CD4-positive, alpha-beta T cell (primary cell): ENCODE measurements around the gene TPCN2. TPM values are rescaled to one million over a fixed set of nuclear protein-coding genes. Genes with fewer than 3 reads are reported as not detected.
"Not testable (repeated sequence)": the region's sequence is repeated elsewhere in the genome, so short reads cannot be mapped to it uniquely, and the experiment has no call there.

Source experiments
- ATAC-seq: fragments of 200-7000 bp; cut with Tn5 transposase; one replicate; pipeline ENCODE4 v1.10.0; 2022; ENCODE audit warnings: mild to moderate bottlenecking; ENCODE audit not compliant: poor library complexity
- CTCF ChIA-PET: fragments of 350-600 bp; sonication (Branson Sonifier 250); formaldehyde crosslinking; loops from one replicate; lab custom pipeline; 2021; ENCODE audit warnings: antibody characterized with exemption, inconsistent platforms; lab: Charles Lee
- POLR2A ChIA-PET: fragments of 350-600 bp; sonication (Branson Sonifier 250); formaldehyde crosslinking; loops from one replicate; lab custom pipeline; 2021; ENCODE audit warnings: antibody characterized with exemption, inconsistent platforms; lab: Charles Lee
- DNase-seq, 14 experiments: peaks; one replicate each; pipeline ENCODE4 v3.0.0-alpha.2; 2013 to 2020; ENCODE audit warnings: mixed read lengths in 2 of 14
- H3K27ac ChIP-seq, 2 donors: one replicate each; pipeline versions ENCODE4 v1.5.1 to v1.7.0; 2013; ENCODE audit warnings: low read length in 2 of 2, low read depth in 1 of 2, mild to moderate bottlenecking in 1 of 2
- H3K27me3 ChIP-seq, 2 experiments: 1 replicate in 1 of 2; 2 replicates in 1 of 2; pipeline versions ENCODE4 v1.6.1 to v1.7.0; 2013; ENCODE audit warnings: low read length in 2 of 2, control low read depth in 1 of 2, mild to moderate bottlenecking in 1 of 2, moderate library complexity in 1 of 2; ENCODE audit not compliant: insufficient read depth in 2 of 2, control insufficient read depth in 1 of 2
- H3K36me3 ChIP-seq: one replicate; pipeline ENCODE4 v1.6.1; 2013; ENCODE audit warnings: low read length, control low read depth; ENCODE audit not compliant: insufficient read depth
- H3K4me1 ChIP-seq: one replicate; pipeline ENCODE4 v1.6.1; 2013; ENCODE audit warnings: low read length, control low read depth; ENCODE audit not compliant: insufficient read depth
- H3K4me3 ChIP-seq: one replicate; pipeline ENCODE4 v1.5.1; 2013; ENCODE audit warnings: mild to moderate bottlenecking, low read length, moderate library complexity
- H3K9me3 ChIP-seq, 2 experiments: 1 replicate in 1 of 2; 2 replicates in 1 of 2; pipeline versions ENCODE4 v1.6.1 to v1.7.0; 2013; ENCODE audit warnings: low read length in 2 of 2, mild to moderate bottlenecking in 2 of 2, control low read depth in 1 of 2, moderate library complexity in 1 of 2; ENCODE audit not compliant: control insufficient read depth in 1 of 2, insufficient read depth in 1 of 2
- H3K27ac Mint-ChIP-seq: one replicate; pipeline ENCODE4 v1.8.0; 2020; ENCODE audit warnings: mixed read lengths
- H3K27me3 Mint-ChIP-seq: one replicate; pipeline ENCODE4 v1.8.0; 2021; ENCODE audit warnings: mixed read lengths
- H3K36me3 Mint-ChIP-seq: one replicate; pipeline ENCODE4 v1.8.0; 2021; ENCODE audit warnings: low read depth, mixed read lengths
- H3K4me1 Mint-ChIP-seq: one replicate; pipeline ENCODE4 v1.8.0; 2021; ENCODE audit warnings: low read depth, mixed read lengths
- H3K4me3 Mint-ChIP-seq: one replicate; pipeline ENCODE4 v1.8.0; 2020; ENCODE audit warnings: mild to moderate bottlenecking, mixed read lengths
- H3K9me3 Mint-ChIP-seq: one replicate; pipeline ENCODE4 v1.8.0; 2020; ENCODE audit warnings: mixed read lengths
- CTCF ChIP-seq: fragments of 200-600 bp; IDR thresholded peaks from one replicate; pipeline ENCODE4 v1.8.0; 2022; ENCODE audit warnings: antibody characterized with exemption, mild to moderate bottlenecking
- intact Hi-C, 2 experiments: fragments of 100-400 bp; cut with DNase I in 1 of 2; cut with micrococcal nuclease in 1 of 2; formaldehyde crosslinking; loops; one replicate each; pipeline versions ENCODE4 v1.15.1 to v1.9.0; 2023 to 2025; cut with DNase I, micrococcal nuclease
- total RNA-seq, 174 experiments: library from RNA in 2 of 174; stranded (reverse) in 2 of 174; gene quantifications; one replicate each; pipeline ENCODE4 v1.2.3 and lab custom pipeline; 2021 to 2026

Gene TPCN2
- total RNA-seq, 2 experiments from 2014 or later: 10.2 to 11.5 TPM

DNA sequence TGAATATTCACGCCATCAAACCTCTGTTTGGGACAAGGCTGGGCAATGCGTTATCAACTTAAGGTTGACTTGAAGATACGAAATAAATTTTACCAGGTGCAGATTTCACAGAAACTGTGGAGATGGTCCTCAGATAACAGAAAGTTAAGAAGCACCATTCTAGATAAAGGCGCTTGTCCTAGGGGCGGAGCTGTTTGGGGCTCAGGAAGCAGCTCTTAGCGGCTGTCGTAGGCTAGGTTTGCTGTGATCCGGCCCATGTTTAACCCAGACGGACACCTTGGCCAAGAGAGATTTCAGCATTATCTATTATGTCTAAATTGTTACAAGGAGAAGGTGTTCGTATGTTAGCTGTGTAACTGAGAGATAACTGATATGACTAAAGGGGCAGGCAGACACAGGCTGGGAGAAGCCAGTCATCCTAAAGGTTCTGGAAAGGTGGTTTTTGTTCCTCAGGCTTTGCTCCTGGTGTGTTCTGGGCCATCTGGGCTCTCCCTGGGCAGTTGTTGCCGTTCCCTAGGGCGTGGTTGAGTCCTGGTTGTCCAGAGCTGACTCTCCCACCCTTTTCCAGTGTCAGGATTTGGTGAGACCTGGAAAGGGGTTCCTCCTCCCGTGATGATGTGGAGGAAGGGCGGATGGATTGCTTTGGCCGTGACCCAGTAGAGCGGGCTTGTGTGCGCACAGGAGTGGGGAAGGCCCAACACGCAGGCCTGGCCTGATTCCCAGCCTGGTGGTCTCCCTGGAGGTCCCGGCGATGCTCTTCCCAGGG, 25.8 kb downstream of the TPCN2 start:
- CTCF ChIA-PET: no interaction called here
- intact Hi-C loops: no loop called here
- Mint-ChIP-seq H3K27me3 (no peaks in the 10 kb centered on the region), H3K9me3 (no peaks in the 10 kb centered on the region), H3K4me3 (no peak overlapping the region), H3K4me1 (peaks cover 13% of the 10 kb centered on the region), H3K27ac (no peak overlapping the region), H3K36me3 (peaks cover 31% of the 10 kb centered on the region)
- POLR2A ChIA-PET: no interaction called here
- no peak overlapping the region for H3K27ac ChIP-seq
- H3K4me1 ChIP-seq: peaks cover 9% of the 10 kb centered on the region
- H3K27me3 ChIP-seq: no peaks in the 10 kb centered on the region
- peaks cover 17% of the 10 kb centered on the region for H3K36me3 ChIP-seq
- TF ChIP-seq CTCF: no peak
- DNase-seq: no peak
- no peak for ATAC-seq
- H3K4me3 ChIP-seq: no peak overlapping the region
- H3K9me3 ChIP-seq: no peaks in the 10 kb centered on the region

- TF ChIP-seq CTCF: no peak
- Histone ChIP-seq H3K4me3 (no peak overlapping the region), H3K9me3 (no peaks in the 10 kb centered on the region), H3K4me1 (peaks cover 20% of the 10 kb centered on the region), H3K27ac (no peak overlapping the region), H3K27me3 (no peaks in the 10 kb centered on the region), H3K36me3 (peaks cover 17% of the 10 kb centered on the region)
- CTCF ChIA-PET: no interaction called here
- no peaks in the 10 kb centered on the region for H3K9me3 Mint-ChIP-seq
- intact Hi-C loops: no loop called here
- ATAC-seq (no peak), DNase-seq (no peak)
- H3K36me3 Mint-ChIP-seq: peaks cover 24% of the 10 kb centered on the region
- POLR2A ChIA-PET: no interaction called here
- no peak overlapping the region for H3K4me3 Mint-ChIP-seq
- peaks cover 19% of the 10 kb centered on the region for H3K4me1 Mint-ChIP-seq
- H3K27ac Mint-ChIP-seq: peak overlapping the region; percentile 13
- H3K27me3 Mint-ChIP-seq: no peaks in the 10 kb centered on the region
Measured at GRCh38 chr11:69075421-69076128, 26.8 kb downstream of the TPCN2 start.

GRCh38 chr11:69076129-69076791, 27.5 kb downstream of the TPCN2 start:
- Histone ChIP-seq H3K4me3 (no peak overlapping the region), H3K27me3 (no peaks in the 10 kb centered on the region), H3K9me3 (no peaks in the 10 kb centered on the region), H3K27ac (no peak overlapping the region), H3K4me1 (peaks cover 24% of the 10 kb centered on the region), H3K36me3 (peaks cover 17% of the 10 kb centered on the region)
- DNase-seq: no peak
- intact Hi-C loops: no loop called here
- TF ChIP-seq CTCF: no peak
- Mint-ChIP-seq H3K4me1 (peaks cover 22% of the 10 kb centered on the region), H3K36me3 (peaks cover 23% of the 10 kb centered on the region), H3K27me3 (no peaks in the 10 kb centered on the region), H3K27ac (peak overlapping the region; percentile 13), H3K9me3 (no peaks in the 10 kb centered on the region), H3K4me3 (no peak overlapping the region)
- no peak for ATAC-seq
- ChIA-PET CTCF (no interaction called here), POLR2A (no interaction called here)

DNA sequence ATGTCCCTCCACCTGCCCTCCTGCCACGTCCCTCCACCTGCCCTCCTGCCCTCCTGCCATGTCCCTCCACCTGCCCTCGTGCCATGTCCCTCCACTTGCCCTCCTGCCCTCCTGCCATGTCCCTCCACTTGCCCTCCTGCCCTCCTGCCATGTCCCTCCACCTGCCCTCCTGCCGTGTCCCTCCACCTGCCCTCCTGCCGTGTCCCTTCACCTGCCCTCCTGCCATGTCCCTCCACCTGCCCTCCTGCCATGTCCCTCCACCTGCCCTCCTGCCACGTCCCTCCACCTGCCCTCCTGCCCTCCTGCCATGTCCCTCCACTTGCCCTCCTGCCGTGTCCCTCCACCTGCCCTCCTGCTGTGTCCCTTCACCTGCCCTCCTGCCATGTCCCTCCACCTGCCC, 28.2 kb downstream of the TPCN2 start:
- H3K4me1 Mint-ChIP-seq: peaks cover 24% of the 10 kb centered on the region
- H3K9me3 ChIP-seq, ATAC-seq, DNase-seq, H3K27me3 ChIP-seq, H3K4me3 ChIP-seq, H3K27ac Mint-ChIP-seq, intact Hi-C loops, H3K27me3 Mint-ChIP-seq, H3K4me3 Mint-ChIP-seq, H3K9me3 Mint-ChIP-seq, CTCF ChIA-PET, H3K27ac ChIP-seq, POLR2A ChIA-PET: not testable (repeated sequence)
- H3K36me3 ChIP-seq: peaks cover 14% of the 10 kb centered on the region
- H3K4me1 ChIP-seq: peaks cover 24% of the 10 kb centered on the region
- H3K36me3 Mint-ChIP-seq: peaks cover 22% of the 10 kb centered on the region
